Glomerular visceral epithelial cell (primary cell): ENCODE results near the gene EZR.
A peak's percentile ranks its signal among the peaks of the same experiment; 100 is the strongest.
"Not testable (repeated sequence)": the region's sequence is repeated elsewhere in the genome, so short reads cannot be mapped to it uniquely, and the experiment has no call there.

Experiments
- DNase-seq: peaks from one replicate; pipeline ENCODE4 v3.0.0-alpha.2; 2016; ENCODE audit errors: extremely low spot score

The EZR gene

GRCh38 chr6:158797331-158798310 lies 21.5 kb downstream of the EZR start:
- peak; percentile 36 for DNase-seq

GRCh38 chr6:158796353-158796752 lies 22.8 kb downstream of the EZR start:
- DNase-seq = no peak

GRCh38 chr6:158795516-158795915 lies 23.7 kb downstream of the EZR start:
- no peak for DNase-seq

GRCh38 chr6:158793432-158793831 lies 25.7 kb downstream of the EZR start:
- DNase-seq = peak; percentile 46

GRCh38 chr6:158792505-158792904 lies 26.7 kb downstream of the EZR start:
- DNase-seq = not testable (repeated sequence)

GRCh38 chr6:158791274-158791855 lies 27.8 kb downstream of the EZR start:
- no peak for DNase-seq

- DNase-seq = no peak
Measured at GRCh38 chr6:158789115-158789917, 29.9 kb downstream of the EZR start.

GRCh38 chr6:158787395-158787794 lies 31.8 kb downstream of the EZR start:
- no peak for DNase-seq

- DNase-seq = no peak
Measured at GRCh38 chr6:158786645-158787304, 32.4 kb downstream of the EZR start.

GRCh38 chr6:158785036-158785435 lies 34.1 kb downstream of the EZR start:
- DNase-seq = peak; percentile 22

GRCh38 chr6:158784505-158784904 lies 34.7 kb downstream of the EZR start:
- DNase-seq = peak; percentile 89

- DNase-seq = no peak
Measured at GRCh38 chr6:158783851-158784250, 35.3 kb downstream of the EZR start.

GRCh38 chr6:158783167-158783450 lies 36.1 kb downstream of the EZR start:
- DNase-seq = no peak

- DNase-seq = no peak
Measured at GRCh38 chr6:158782432-158783166, 36.6 kb downstream of the EZR start.

- DNase-seq = no peak
Measured at GRCh38 chr6:158781692-158782373, 37.3 kb downstream of the EZR start.

GRCh38 chr6:158780988-158781691 lies 38.0 kb downstream of the EZR start:
- no peak for DNase-seq

- no peak for DNase-seq
Measured at GRCh38 chr6:158780246-158780884, 38.8 kb downstream of the EZR start.

- DNase-seq = no peak
Measured at GRCh38 chr6:158778005-158778527, 41.1 kb downstream of the EZR start.

GRCh38 chr6:158777510-158777909 lies 41.7 kb downstream of the EZR start:
- DNase-seq = no peak
